ENCODE data around the gene CD84.

CD84 gene

DNA sequence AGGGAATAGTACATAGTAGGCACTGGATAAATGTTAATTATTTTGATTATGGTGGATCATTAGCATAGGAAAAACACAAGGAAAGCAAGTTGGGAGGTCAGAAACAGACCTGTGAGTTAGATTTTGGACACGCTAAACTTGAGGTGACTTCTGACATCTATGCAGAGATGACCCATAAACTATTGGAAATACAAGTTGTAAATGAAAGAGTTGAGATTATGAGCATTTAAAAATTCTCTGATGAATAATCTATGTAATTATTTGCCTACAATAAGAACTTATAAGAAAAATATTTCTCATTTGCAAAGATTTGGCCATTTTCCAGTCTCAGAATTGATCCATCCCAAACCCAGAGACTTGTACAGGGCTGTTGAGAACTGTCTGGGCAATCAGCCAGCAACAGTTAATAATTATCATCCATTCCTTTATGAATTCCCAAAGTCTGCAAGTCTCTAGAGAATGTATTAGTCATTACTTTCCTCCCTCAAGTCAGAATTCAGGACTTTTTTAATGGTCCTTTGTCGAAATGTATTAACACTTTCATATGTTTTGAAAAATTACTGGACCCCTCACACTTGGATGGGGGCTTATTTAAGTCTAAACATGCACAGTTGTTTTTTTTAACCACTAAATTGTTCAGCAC lies 36.9 kb downstream of the CD84 start:
- no peak overlapping the region for H3K4me3 ChIP-seq (ENCODE audit: low read depth, low read length)
- peaks cover 81% of the 10 kb centered on the region for H3K27me3 ChIP-seq (ENCODE audit: insufficient read depth, low read depth, severe bottlenecking)
- TF ChIP-seq, protein P1, sequence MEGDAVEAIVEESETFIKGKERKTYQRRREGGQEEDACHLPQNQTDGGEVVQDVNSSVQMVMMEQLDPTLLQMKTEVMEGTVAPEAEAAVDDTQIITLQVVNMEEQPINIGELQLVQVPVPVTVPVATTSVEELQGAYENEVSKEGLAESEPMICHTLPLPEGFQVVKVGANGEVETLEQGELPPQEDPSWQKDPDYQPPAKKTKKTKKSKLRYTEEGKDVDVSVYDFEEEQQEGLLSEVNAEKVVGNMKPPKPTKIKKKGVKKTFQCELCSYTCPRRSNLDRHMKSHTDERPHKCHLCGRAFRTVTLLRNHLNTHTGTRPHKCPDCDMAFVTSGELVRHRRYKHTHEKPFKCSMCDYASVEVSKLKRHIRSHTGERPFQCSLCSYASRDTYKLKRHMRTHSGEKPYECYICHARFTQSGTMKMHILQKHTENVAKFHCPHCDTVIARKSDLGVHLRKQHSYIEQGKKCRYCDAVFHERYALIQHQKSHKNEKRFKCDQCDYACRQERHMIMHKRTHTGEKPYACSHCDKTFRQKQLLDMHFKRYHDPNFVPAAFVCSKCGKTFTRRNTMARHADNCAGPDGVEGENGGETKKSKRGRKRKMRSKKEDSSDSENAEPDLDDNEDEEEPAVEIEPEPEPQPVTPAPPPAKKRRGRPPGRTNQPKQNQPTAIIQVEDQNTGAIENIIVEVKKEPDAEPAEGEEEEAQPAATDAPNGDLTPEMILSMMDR (IDR thresholded peaks at IDR 0.05; ENCODE audit: low read depth, low read length) = no peak
- DNase-seq = no peak
- H3K9me3 ChIP-seq (ENCODE audit: severe bottlenecking) = peaks cover 2% of the 10 kb centered on the region
- H3K36me3 ChIP-seq = no peaks in the 10 kb centered on the region
- no peak overlapping the region for H3K27ac ChIP-seq

DNA sequence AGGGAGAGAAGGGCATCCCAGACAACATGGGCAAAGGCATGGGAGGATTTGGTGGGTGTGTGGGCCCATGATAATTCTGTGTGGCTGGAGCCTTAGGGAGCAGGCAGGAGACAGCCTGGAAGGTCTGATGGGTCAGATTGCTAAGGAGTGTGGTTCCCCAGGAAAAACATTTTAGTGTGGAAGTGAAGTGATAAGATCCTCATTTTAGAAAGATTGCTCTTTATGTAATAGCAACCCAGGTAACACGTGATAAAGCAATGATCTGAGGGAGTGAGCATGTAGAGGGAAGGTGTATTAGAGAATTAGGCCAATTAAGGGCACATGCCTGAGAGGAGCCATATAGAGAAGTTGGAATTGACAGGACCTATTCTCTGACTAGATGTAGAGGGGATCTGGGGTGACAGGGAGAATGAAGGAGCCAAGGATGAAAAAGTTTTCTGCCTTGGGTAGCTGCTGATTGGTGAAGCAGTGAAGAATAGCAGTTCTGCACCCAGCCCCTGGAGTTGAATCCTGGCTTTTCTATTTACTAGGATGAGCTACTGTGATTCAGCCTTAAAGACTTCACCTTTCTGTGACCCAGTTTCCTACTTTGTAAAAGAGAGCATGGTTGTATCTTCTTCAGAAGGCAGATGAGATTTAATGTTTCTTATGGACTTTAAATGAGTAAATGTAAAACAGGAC lies 37.5 kb downstream of the CD84 start:
- H3K27ac ChIP-seq = no peak overlapping the region
- H3K9me3 ChIP-seq (ENCODE audit: severe bottlenecking) = peaks cover 2% of the 10 kb centered on the region
- no peaks in the 10 kb centered on the region for H3K36me3 ChIP-seq
- TF ChIP-seq, protein P1 (IDR thresholded peaks at IDR 0.05; ENCODE audit: low read depth, low read length) = no peak
- DNase-seq = no peak
- no peak overlapping the region for H3K4me3 ChIP-seq (ENCODE audit: low read depth, low read length)
- H3K27me3 ChIP-seq (ENCODE audit: insufficient read depth, low read depth, severe bottlenecking) = peaks cover 84% of the 10 kb centered on the region

DNA sequence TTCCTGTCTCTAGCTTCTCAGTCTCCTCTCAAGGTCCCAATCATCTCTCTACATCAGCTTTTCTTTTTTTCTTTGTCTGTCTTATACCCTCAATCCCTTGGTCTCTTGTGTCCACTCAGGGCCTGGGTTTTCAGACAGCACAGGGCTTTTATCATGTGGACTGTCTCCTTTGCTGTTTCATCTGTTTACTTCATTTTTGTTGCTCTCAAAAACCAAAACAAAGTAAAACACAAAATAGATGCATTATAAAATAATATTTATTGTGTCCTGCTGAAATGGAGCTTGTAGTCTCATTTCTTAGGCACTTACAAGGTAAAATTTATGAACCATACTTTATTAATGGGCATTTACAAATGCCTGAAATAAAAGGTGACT lies 38.5 kb downstream of the CD84 start:
- Histone ChIP-seq H3K36me3 (no peaks in the 10 kb centered on the region), H3K9me3 (ENCODE audit: severe bottlenecking) (peaks cover 2% of the 10 kb centered on the region), H3K27ac (no peak overlapping the region), H3K27me3 (ENCODE audit: insufficient read depth, low read depth, severe bottlenecking) (peaks cover 80% of the 10 kb centered on the region), H3K4me3 (ENCODE audit: low read depth, low read length) (no peak overlapping the region)
- no peak for DNase-seq
- TF ChIP-seq, protein P1 (IDR thresholded peaks at IDR 0.05; ENCODE audit: low read depth, low read length) = no peak

DNA sequence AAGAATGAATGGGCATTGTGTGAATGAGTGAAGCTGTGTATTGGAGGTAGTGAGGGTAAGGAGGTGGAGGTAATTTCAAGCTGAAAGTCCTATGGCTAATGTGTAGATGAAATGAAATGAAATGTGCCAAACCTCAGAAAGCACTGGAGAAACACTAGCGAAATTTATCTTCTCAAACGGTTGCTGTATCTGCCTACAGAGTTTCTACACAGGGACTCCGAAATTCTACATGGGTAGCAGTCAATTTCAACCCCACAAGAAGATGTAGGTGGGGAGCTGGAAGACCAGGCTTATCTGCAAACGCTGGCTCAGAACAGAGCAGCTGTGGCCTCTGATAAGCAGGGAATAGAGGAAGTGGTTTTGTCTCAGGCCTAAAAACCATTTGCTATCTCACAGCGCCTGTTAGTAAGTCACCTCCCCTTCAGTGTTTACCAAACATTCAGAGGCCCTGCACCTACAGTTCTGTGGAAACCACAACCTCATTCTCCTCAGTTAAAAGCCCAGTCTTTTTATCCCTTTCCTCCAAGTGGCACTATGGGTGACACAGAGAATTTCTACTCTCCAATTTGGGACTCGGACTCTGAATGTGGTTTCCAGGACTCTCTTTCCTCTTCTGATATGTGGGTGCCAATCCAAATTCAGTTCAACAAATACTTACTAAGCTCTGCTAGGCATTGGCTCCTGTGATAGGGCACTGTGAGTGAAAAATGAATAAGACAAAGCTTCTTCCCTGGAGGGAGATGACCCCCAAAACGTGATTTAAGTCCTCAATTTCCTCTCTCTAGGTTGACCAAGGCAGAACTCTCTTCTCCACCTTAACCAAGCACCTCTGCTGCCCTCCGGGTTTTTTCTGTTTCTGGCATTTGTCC lies 39.1 kb downstream of the CD84 start:
- Histone ChIP-seq H3K4me3 (ENCODE audit: low read depth, low read length) (no peak overlapping the region), H3K9me3 (ENCODE audit: severe bottlenecking) (peaks cover 5% of the 10 kb centered on the region), H3K27ac (no peak overlapping the region), H3K36me3 (no peaks in the 10 kb centered on the region), H3K27me3 (ENCODE audit: insufficient read depth, low read depth, severe bottlenecking) (peaks cover 76% of the 10 kb centered on the region)
- TF ChIP-seq, protein P1 (IDR thresholded peaks at IDR 0.05; ENCODE audit: low read depth, low read length) = no peak
- no peak for DNase-seq

DNA sequence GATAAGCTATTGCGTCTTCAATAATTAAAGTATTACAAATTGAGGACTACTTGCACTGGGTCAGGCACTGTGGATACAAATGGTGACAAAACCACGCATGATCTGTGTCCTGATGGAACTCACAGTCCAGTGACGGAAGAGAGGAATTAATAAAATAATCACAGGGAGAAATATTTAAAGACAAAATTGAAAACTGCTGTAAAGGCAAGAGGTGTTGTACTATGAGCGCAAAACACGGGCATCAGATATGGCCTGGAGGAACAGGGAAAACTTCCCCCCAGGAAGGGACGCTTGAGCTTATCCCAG lies 39.7 kb downstream of the CD84 start:
- H3K9me3 ChIP-seq (ENCODE audit: severe bottlenecking) = peaks cover 11% of the 10 kb centered on the region
- H3K36me3 ChIP-seq = no peaks in the 10 kb centered on the region
- no peak for DNase-seq
- no peak overlapping the region for H3K4me3 ChIP-seq (ENCODE audit: low read depth, low read length)
- peaks cover 70% of the 10 kb centered on the region for H3K27me3 ChIP-seq (ENCODE audit: insufficient read depth, low read depth, severe bottlenecking)
- H3K27ac ChIP-seq = no peak overlapping the region
- TF ChIP-seq, protein P1 (IDR thresholded peaks at IDR 0.05; ENCODE audit: low read depth, low read length) = no peak

Measured in WERI-Rb-1 (cell line).